ENCODE data around the gene OPA1. TPM values are rescaled to one million over a fixed set of nuclear protein-coding genes. Genes with fewer than 3 reads are reported as not detected.
A peak's percentile ranks its signal among the peaks of the same experiment; 100 is the strongest.

The OPA1 gene
- total and polyA plus RNA-seq, 7 donors: 29.4 to 129 (median 73.4) TPM

DNA sequence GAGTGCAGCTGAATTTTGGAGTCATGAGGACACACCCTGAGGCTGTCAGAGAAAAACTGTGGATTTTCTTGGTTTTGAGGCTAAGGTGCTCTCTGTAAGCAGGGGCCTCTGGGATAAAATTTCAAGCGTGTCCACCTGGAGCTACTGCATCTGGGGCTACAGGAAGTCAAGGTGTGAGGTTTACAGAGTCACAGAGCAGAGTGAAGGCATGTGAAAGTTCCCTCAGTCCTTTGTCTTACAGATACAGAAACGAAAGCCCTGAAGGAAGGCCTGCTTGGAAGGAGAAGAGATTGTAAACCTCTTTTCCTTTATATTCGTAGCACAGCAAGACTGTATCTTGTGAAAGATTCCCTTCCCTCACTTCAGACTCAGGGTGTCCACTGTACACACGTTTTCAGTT, 138.6 kb downstream of the OPA1 start:
- 72 to 74% (median 72%) methylated on average over 4 of the region's 4 CpGs for WGBS, 3 donors
- Histone ChIP-seq H3K27ac (no peak overlapping the region), H3K4me1 (no peaks in the 10 kb centered on the region), H3K9me3 (no peaks in the 10 kb centered on the region), H3K4me3 (no peak overlapping the region), H3K27me3 (ENCODE audit: insufficient read depth in 3 of 3, low read length in 2 of 3) (no peaks in the 10 kb centered on the region), H3K36me3 (ENCODE audit: insufficient read depth in 1 of 2, low read depth in 1 of 2) (no peaks in the 10 kb centered on the region)
- TF ChIP-seq, protein P1, sequence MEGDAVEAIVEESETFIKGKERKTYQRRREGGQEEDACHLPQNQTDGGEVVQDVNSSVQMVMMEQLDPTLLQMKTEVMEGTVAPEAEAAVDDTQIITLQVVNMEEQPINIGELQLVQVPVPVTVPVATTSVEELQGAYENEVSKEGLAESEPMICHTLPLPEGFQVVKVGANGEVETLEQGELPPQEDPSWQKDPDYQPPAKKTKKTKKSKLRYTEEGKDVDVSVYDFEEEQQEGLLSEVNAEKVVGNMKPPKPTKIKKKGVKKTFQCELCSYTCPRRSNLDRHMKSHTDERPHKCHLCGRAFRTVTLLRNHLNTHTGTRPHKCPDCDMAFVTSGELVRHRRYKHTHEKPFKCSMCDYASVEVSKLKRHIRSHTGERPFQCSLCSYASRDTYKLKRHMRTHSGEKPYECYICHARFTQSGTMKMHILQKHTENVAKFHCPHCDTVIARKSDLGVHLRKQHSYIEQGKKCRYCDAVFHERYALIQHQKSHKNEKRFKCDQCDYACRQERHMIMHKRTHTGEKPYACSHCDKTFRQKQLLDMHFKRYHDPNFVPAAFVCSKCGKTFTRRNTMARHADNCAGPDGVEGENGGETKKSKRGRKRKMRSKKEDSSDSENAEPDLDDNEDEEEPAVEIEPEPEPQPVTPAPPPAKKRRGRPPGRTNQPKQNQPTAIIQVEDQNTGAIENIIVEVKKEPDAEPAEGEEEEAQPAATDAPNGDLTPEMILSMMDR (IDR thresholded peaks at IDR 0.05): no peak
- no peak for ATAC-seq
- intact Hi-C loops (cut with DNase I): no loop called here
- no peak for DNase-seq

DNA sequence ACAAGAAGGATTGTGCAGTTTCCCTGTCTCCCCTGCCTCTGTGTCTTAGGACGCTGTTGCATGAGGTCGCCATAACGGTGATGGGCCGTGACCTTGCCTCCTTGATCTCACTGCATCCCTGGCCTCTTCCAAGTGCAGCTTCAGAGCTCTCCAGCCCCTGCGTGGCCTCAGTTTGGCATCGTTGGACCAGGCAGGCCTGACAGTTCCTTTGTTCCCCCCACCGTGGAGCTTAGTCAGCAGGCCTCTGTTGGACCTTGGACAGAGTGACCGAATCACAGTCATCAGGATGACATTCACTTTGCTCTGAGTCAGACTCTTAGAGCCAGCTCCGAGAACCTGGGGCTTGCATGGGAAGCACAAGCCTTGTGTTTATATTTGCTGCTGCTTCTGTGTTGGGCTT, 139.4 kb downstream of the OPA1 start:
- no peaks in the 10 kb centered on the region for H3K27me3 ChIP-seq (ENCODE audit: insufficient read depth in 3 of 3, low read length in 2 of 3)
- DNase-seq: no peak
- no peak overlapping the region for H3K27ac ChIP-seq
- 59 to 76% (median 67%) methylated on average over 9 of the region's 9 CpGs for WGBS, 3 donors
- TF ChIP-seq, protein P1 (IDR thresholded peaks at IDR 0.05): no peak
- peak in 1 of 4 donors; percentile 56 for ATAC-seq
- intact Hi-C loops (cut with DNase I): no loop called here
- no peaks in the 10 kb centered on the region for H3K4me1 ChIP-seq
- H3K36me3 ChIP-seq (ENCODE audit: insufficient read depth in 1 of 2, low read depth in 1 of 2): no peaks in the 10 kb centered on the region
- no peaks in the 10 kb centered on the region for H3K9me3 ChIP-seq
- no peak overlapping the region for H3K4me3 ChIP-seq

DNA sequence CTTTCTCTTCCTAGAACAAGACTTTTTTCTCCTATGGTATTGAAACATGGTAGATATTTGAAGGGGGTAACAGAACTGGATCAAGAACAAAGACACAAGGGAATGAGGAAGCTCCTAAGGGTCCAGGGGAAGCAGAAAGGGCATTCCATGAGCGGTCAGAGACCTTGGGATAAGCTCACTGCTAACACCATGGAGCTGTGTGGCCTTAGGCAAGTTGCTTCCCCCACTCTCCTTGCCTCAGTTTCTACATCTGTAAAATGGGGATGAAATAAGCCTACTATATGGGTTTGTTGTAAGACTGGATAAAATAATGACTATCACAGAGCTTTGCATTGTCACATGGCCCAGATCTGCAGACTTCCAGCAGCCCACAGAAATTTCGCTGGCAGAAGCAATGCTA, 139.8 kb downstream of the OPA1 start:
- WGBS, 3 donors: 83 to 92% (median 92%) methylated on average over 2 of the region's 2 CpGs
- DNase-seq: no peak
- Histone ChIP-seq H3K4me3 (no peak overlapping the region), H3K27ac (no peak overlapping the region), H3K36me3 (ENCODE audit: insufficient read depth in 1 of 2, low read depth in 1 of 2) (no peaks in the 10 kb centered on the region), H3K4me1 (no peaks in the 10 kb centered on the region), H3K27me3 (ENCODE audit: insufficient read depth in 3 of 3, low read length in 2 of 3) (no peaks in the 10 kb centered on the region), H3K9me3 (no peaks in the 10 kb centered on the region)
- intact Hi-C loops (cut with DNase I): no loop called here
- TF ChIP-seq, protein P1 (IDR thresholded peaks at IDR 0.05): no peak
- ATAC-seq: no peak

DNA sequence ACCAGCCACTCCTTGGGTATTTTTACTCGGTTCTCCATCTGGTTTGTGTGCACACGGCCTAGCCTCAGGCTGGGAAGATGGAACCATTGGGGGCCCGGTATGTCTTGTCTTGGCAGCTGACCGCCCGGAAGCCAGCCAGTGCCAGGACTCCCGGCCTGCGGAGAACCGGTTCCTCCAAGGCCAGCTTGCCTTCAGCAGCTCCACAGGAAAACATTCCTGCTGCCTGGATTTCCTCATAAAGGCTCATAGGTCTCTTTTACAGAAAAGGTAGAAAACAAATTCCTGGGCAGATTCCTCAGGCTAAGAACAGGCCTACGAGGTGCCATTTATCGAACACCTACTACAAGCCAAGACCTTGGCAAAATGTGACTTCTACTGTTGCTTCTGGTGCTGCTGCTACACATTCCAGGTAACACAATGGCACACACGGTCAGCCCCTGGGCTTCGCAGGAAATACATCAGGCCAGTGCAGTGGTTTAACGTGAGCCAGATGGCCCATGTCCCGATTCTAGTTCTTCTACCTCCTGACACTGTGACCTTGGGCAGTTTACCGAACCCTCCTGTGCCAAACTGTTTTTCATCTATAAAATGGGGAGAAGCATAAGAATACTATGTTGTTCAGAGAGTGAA, 141.8 kb downstream of the OPA1 start:
- H3K27me3 ChIP-seq (ENCODE audit: insufficient read depth in 3 of 3, low read length in 2 of 3): no peaks in the 10 kb centered on the region
- H3K27ac ChIP-seq: no peak overlapping the region
- no peak for DNase-seq
- H3K4me3 ChIP-seq: no peak overlapping the region
- no peak for ATAC-seq
- 77 to 83% (median 78%) methylated on average over 15 of the region's 15 CpGs for WGBS, 3 donors
- no peaks in the 10 kb centered on the region for H3K4me1 ChIP-seq
- H3K36me3 ChIP-seq (ENCODE audit: insufficient read depth in 1 of 2, low read depth in 1 of 2): no peaks in the 10 kb centered on the region
- H3K9me3 ChIP-seq: no peaks in the 10 kb centered on the region
- intact Hi-C loops (cut with DNase I): no loop called here
- TF ChIP-seq, protein P1 (IDR thresholded peaks at IDR 0.05): no peak

DNA sequence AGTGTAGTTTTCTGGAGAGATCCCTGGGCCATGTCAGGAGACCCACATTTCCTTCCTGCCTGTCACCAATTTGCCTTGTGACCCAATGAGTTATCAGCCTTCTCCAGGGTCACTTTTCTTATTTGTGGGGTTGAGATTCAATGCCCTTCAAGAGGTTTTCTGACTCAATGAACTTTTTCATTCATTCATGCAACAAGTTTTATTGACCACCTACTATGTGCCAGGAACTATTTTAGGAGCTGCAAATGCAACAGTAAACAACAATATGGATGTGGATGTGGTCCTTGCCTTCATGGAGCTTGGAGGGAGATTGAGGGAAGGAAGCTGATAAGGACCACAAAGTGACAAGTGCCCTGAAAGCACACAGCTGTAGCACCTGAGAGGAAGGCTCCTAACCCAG, 142.8 kb downstream of the OPA1 start:
- H3K27me3 ChIP-seq (ENCODE audit: insufficient read depth in 3 of 3, low read length in 2 of 3): no peaks in the 10 kb centered on the region

More for the DNA sequence above, 142.8 kb downstream of the OPA1 start:
- DNase-seq (no peak), ATAC-seq (no peak)
- Histone ChIP-seq H3K36me3 (ENCODE audit: insufficient read depth in 1 of 2, low read depth in 1 of 2) (no peaks in the 10 kb centered on the region), H3K4me3 (no peak overlapping the region), H3K4me1 (no peaks in the 10 kb centered on the region), H3K9me3 (no peaks in the 10 kb centered on the region), H3K27ac (no peak overlapping the region)
- intact Hi-C loops (cut with DNase I): no loop called here
- TF ChIP-seq, protein P1 (IDR thresholded peaks at IDR 0.05): no peak

All from psoas muscle (tissue), 8 donors.